Thoracic aorta (tissue), 2 donors: ENCODE measurements around the gene CHMP6. TPM values are rescaled to one million over a fixed set of nuclear protein-coding genes. Genes with fewer than 3 reads are reported as not detected.

Experiments
- ATAC-seq: fragments of 150-250 bp; one replicate; pipeline ENCODE4 v1.8.0; 2017; ENCODE audit warnings: low read depth; ENCODE audit not compliant: insufficient number of reproducible peaks, low FRiP score
- DNase-seq: peaks from one replicate; pipeline ENCODE4 v3.0.0-alpha.2; 2020; ENCODE audit warnings: low spot score
- H3K27ac ChIP-seq, 2 donors: fragments of 200-600 bp; sonication (generic); 1 replicate in 1 of 2; 2 replicates in 1 of 2; pipeline ENCODE4 v1.5.1; 2016; ENCODE audit warnings: mild to moderate bottlenecking in 2 of 2, moderate library complexity in 2 of 2
- H3K27me3 ChIP-seq: fragments of 200-600 bp; sonication (generic); replicated peaks from 2 replicates; pipeline ENCODE4 v1.6.0; 2016; ENCODE audit warnings: mild to moderate bottlenecking; ENCODE audit not compliant: insufficient read depth
- H3K36me3 ChIP-seq: fragments of 200-600 bp; sonication (generic); one replicate; pipeline ENCODE4 v1.5.1; 2016
- H3K4me1 ChIP-seq, 2 donors: fragments of 200-600 bp; sonication (generic); 1 replicate in 1 of 2; 2 replicates in 1 of 2; pipeline versions ENCODE4 v1.5.1 to v1.6.0; 2016; ENCODE audit warnings: low read depth in 2 of 2, mild to moderate bottlenecking in 1 of 2; ENCODE audit not compliant: control insufficient read depth in 1 of 2
- H3K4me3 ChIP-seq: fragments of 200-600 bp; sonication (generic); 2 replicates; pipeline ENCODE4 v1.5.1; 2016; ENCODE audit warnings: mild to moderate bottlenecking
- H3K9me3 ChIP-seq: fragments of 200-600 bp; sonication (generic); 2 replicates; pipeline ENCODE4 v1.5.1; 2016
- total RNA-seq, 2 donors: library from RNA; depleted of rRNA; stranded (reverse); fragments of >200 nt; gene quantifications; one replicate each; pipeline versions ENCODE4 v1.1.0 to v1.2.3, GENCODE V29; 2016
- TF ChIP-seq, protein P1 (sequence below): fragments of 200-600 bp; sonication (generic); IDR thresholded peaks from one replicate; pipeline ENCODE4 v1.5.1; 2019; ENCODE audit warnings: antibody characterized with exemption

The CHMP6 gene
- total RNA-seq, 2 donors from 2014 or later, result 20.2 to 38.0 TPM

DNA sequence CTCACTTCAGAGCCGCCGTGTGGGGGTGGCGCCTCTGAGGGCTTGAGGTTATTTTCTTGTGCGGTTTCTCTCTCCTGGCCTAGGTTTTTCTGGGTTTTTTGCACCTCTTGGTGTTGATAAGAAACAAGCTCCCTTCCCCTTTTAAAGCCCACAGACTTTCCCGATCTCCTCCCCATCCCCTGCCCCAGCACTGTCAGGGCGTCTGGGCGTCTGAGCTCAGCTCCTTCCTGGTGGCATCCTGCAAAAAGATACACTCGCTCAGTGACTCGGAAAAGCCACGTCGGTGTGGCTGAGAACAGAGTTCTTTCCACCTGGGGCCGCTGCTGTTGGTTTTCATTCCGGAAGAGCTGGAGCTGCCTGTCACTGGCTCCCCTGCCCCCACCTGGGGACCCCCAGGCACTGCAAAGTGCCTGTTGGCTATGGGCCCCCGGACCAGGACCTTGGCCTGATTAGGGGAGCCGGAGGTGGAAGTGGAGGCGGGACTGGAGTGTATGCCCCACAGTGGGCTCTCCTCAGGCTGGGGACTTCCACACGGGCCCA lies 57.8 kb downstream of the CHMP6 start:
- TF ChIP-seq, protein P1, sequence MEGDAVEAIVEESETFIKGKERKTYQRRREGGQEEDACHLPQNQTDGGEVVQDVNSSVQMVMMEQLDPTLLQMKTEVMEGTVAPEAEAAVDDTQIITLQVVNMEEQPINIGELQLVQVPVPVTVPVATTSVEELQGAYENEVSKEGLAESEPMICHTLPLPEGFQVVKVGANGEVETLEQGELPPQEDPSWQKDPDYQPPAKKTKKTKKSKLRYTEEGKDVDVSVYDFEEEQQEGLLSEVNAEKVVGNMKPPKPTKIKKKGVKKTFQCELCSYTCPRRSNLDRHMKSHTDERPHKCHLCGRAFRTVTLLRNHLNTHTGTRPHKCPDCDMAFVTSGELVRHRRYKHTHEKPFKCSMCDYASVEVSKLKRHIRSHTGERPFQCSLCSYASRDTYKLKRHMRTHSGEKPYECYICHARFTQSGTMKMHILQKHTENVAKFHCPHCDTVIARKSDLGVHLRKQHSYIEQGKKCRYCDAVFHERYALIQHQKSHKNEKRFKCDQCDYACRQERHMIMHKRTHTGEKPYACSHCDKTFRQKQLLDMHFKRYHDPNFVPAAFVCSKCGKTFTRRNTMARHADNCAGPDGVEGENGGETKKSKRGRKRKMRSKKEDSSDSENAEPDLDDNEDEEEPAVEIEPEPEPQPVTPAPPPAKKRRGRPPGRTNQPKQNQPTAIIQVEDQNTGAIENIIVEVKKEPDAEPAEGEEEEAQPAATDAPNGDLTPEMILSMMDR, result no peak
- H3K4me1 ChIP-seq, result peaks cover 11 to 20% of the 10 kb centered on the region in 2 donors

More for the DNA sequence above, 57.8 kb downstream of the CHMP6 start:
- H3K36me3 ChIP-seq, result no peaks in the 10 kb centered on the region
- no peak for ATAC-seq
- H3K4me3 ChIP-seq, result peak overlapping the region; percentile 9
- no peak overlapping the region for H3K27ac ChIP-seq
- H3K9me3 ChIP-seq, result no peaks in the 10 kb centered on the region
- H3K27me3 ChIP-seq, result no peaks in the 10 kb centered on the region
- no peak for DNase-seq

Other genes starting within 250 kb of the CHMP6 start
- 10 to 100 TPM in 1 of 2 donors, 1 to 10 TPM in 1; 9.9 to 15.6 TPM for gene BAIAP2, start 43.3 kb downstream of the CHMP6 start, total RNA-seq
- not detected for gene PVALEF, start 173.7 kb downstream of the CHMP6 start, total RNA-seq
- gene AATK, start 174.4 kb downstream of the CHMP6 start, total RNA-seq, result 10 to 100 TPM in 1 of 2 donors, 1 to 10 TPM in 1; 6.1 to 19.8 TPM
- gene CEP131, start 231.1 kb downstream of the CHMP6 start, total RNA-seq, result 10 to 100 TPM in 1 of 2 donors, 1 to 10 TPM in 1; 5.8 to 11.4 TPM
- 10 to 100 TPM; 52.4 to 70.8 TPM for gene TEPSIN, start 247.2 kb downstream of the CHMP6 start, total RNA-seq
- gene NDUFAF8, start 247.5 kb downstream of the CHMP6 start, total RNA-seq, result 10 to 100 TPM; 17.8 to 19.5 TPM